Gastrocnemius medialis (tissue), 4 donors: ENCODE data around the gene SIKE1. TPM values are rescaled to one million over a fixed set of nuclear protein-coding genes. Genes with fewer than 3 reads are reported as not detected.
"Not testable (repeated sequence)": the region's sequence is repeated elsewhere in the genome, so short reads cannot be mapped to it uniquely, and the experiment has no call there.

Experiments
- ATAC-seq, 2 donors: fragments of 150-250 bp; one replicate each; pipeline ENCODE4 v1.9.1; 2016
- DNase-seq, 2 donors: peaks; one replicate each; pipeline ENCODE4 v3.0.0-alpha.2; 2019
- H3K27ac ChIP-seq, 4 donors: fragments of 200-600 bp; sonication (generic); 1 replicate in 1 of 4; 2 replicates in 3 of 4; pipeline ENCODE4 v1.5.1; 2016 to 2018; ENCODE audit warnings: mild to moderate bottlenecking in 2 of 4, moderate library complexity in 1 of 4
- H3K27me3 ChIP-seq, 3 donors: fragments of 200-600 bp; sonication (generic) in 2 of 3; 1 replicate in 1 of 3; 2 replicates in 2 of 3; pipeline versions ENCODE4 v1.5.1 to v1.6.0; 2016 to 2019; ENCODE audit warnings: mild to moderate bottlenecking in 1 of 3, moderate library complexity in 1 of 3
- H3K36me3 ChIP-seq, 2 donors: fragments of 200-600 bp; sonication (generic) in 1 of 2; one replicate each; pipeline ENCODE4 v1.5.1; 2017 to 2018
- H3K4me1 ChIP-seq, 2 donors: fragments of 200-600 bp; sonication (generic) in 1 of 2; one replicate each; pipeline ENCODE4 v1.5.1; 2016 to 2017; ENCODE audit warnings: mild to moderate bottlenecking in 2 of 2
- H3K4me3 ChIP-seq, 4 donors: fragments of 200-600 bp; sonication (generic) in 3 of 4; 1 replicate in 1 of 4; 2 replicates in 3 of 4; pipeline ENCODE4 v1.5.1; 2016 to 2019; ENCODE audit warnings: mild to moderate bottlenecking in 2 of 4
- H3K9me3 ChIP-seq, 3 donors: fragments of 200-600 bp; sonication (generic) in 2 of 3; 1 replicate in 1 of 3; 2 replicates in 2 of 3; pipeline ENCODE4 v1.5.1; 2016 to 2019
- CTCF ChIP-seq, 5 experiments: fragments of 450-650 bp in 3 of 5; fragments of 200-600 bp in 2 of 5; sonication (generic) in 2 of 5; IDR thresholded peaks in 4 of 5; conservative IDR thresholded peaks in 1 of 5; 1 replicate in 4 of 5; 2 replicates in 1 of 5; pipeline ENCODE4 v1.5.1; 2016 to 2019; ENCODE audit warnings: antibody characterized with exemption in 5 of 5, mild to moderate bottlenecking in 3 of 5, moderate library complexity in 3 of 5
- POLR2A ChIP-seq, 2 donors: fragments of 450-650 bp; IDR thresholded peaks; one replicate each; pipeline ENCODE4 v1.6.1; 2017; ENCODE audit warnings: antibody characterized with exemption in 2 of 2, mild to moderate bottlenecking in 2 of 2, moderate library complexity in 2 of 2
- in situ Hi-C, 4 donors: fragments of 200-750 bp; cut with MboI; loops; one replicate each; pipeline versions ENCODE4 v1.15.0 to v1.8.0; 2017; ENCODE audit warnings: low sequenced_read_pairs in 4 of 4
- intact Hi-C: fragments of 100-400 bp; cut with DNase I; formaldehyde crosslinking; loops from one replicate; pipeline ENCODE4 v1.15.1; 2023; ENCODE audit warnings: low total_unique reads
- total RNA-seq, 4 donors: library from RNA; depleted of rRNA; stranded (reverse); fragments of >200 nt; gene quantifications; one replicate each; pipeline versions ENCODE4 v1.1.0 to v1.2.3, GENCODE V29; 2016

SIKE1 gene
- total RNA-seq, 4 donors from 2014 or later = 25.7 to 37.8 (median 36.3) TPM

- Histone ChIP-seq H3K27me3 (peaks cover 0 to 4% (median 0%) of the 10 kb centered on the region in 3 donors), H3K4me3 (no peak overlapping the region), H3K27ac (no peak overlapping the region), H3K4me1 (peaks cover 21 to 23% of the 10 kb centered on the region in 2 donors), H3K36me3 (peaks cover 0 to 6% of the 10 kb centered on the region in 2 donors), H3K9me3 (no peaks in the 10 kb centered on the region)
- no peak for DNase-seq
- TF ChIP-seq CTCF (IDR thresholded peaks at IDR 0.05 in 4 of 5, conservative IDR thresholded peaks at IDR 0.05 in 1 of 5) = no peak
- no peak for TF ChIP-seq POLR2A (IDR thresholded peaks at IDR 0.05)
- intact Hi-C loops (loop anchor here (5.0 to 10.0 kb wide), 2 partner anchors 435 to 1708 kb away; partner anchors contain the start of gene LRIG2), in situ Hi-C loops (no loop called here)
- no peak for ATAC-seq
Measured at GRCh38 chr1:114782476-114782875, 2.0 kb upstream of the SIKE1 start.

- H3K27me3 ChIP-seq = no peaks in the 10 kb centered on the region
- intact Hi-C loops (loop anchor here (5.0 to 10.0 kb wide), 2 partner anchors 432 to 1705 kb away; partner anchors contain the start of gene LRIG2), in situ Hi-C loops (no loop called here)
- TF ChIP-seq POLR2A (IDR thresholded peaks at IDR 0.05) (no peak), CTCF (IDR thresholded peaks at IDR 0.05 in 4 of 5, conservative IDR thresholded peaks at IDR 0.05 in 1 of 5) (no peak)
- peaks cover 21 to 25% of the 10 kb centered on the region in 2 donors for H3K4me1 ChIP-seq
- H3K36me3 ChIP-seq = peaks cover 0 to 25% of the 10 kb centered on the region in 2 donors
- ATAC-seq = peak in 1 of 2 donors; percentile 55
- peak overlapping the region; percentile 92 to 97 (median 94) for H3K27ac ChIP-seq
- no peak for DNase-seq
- H3K4me3 ChIP-seq = peak overlapping the region; percentile 72 to 89 (median 86)
- no peaks in the 10 kb centered on the region for H3K9me3 ChIP-seq
Measured at GRCh38 chr1:114779722-114780121, 763 bp downstream of the SIKE1 start.

GRCh38 chr1:114776726-114777125 lies 3.8 kb downstream of the SIKE1 start:
- in situ Hi-C loops, ATAC-seq, H3K27me3 ChIP-seq, H3K4me3 ChIP-seq, H3K9me3 ChIP-seq, DNase-seq, intact Hi-C loops: not testable (repeated sequence)
- peak overlapping the region in 1 of 4 donors; percentile 92 for H3K27ac ChIP-seq
- peaks cover 21 to 25% of the 10 kb centered on the region in 2 donors for H3K4me1 ChIP-seq
- H3K36me3 ChIP-seq = peaks cover 0 to 55% of the 10 kb centered on the region in 2 donors

GRCh38 chr1:114771992-114772391 lies 8.5 kb downstream of the SIKE1 start:
- H3K27ac ChIP-seq = no peak overlapping the region
- in situ Hi-C loops (loop anchor here in 1 of 4 donors (25.0 kb wide), 1 partner anchor 185 kb away; the partner anchor contains the start of gene BCAS2), intact Hi-C loops (no loop called here)
- no peak overlapping the region for H3K4me3 ChIP-seq
- ATAC-seq (no peak), DNase-seq (no peak)
- H3K9me3 ChIP-seq = no peaks in the 10 kb centered on the region
- no peaks in the 10 kb centered on the region for H3K27me3 ChIP-seq
- H3K4me1 ChIP-seq = no peaks in the 10 kb centered on the region
- H3K36me3 ChIP-seq = peaks cover 0 to 75% of the 10 kb centered on the region in 2 donors
- TF ChIP-seq CTCF (IDR thresholded peaks at IDR 0.05 in 4 of 5, conservative IDR thresholded peaks at IDR 0.05 in 1 of 5) = no peak
- TF ChIP-seq POLR2A (IDR thresholded peaks at IDR 0.05) = no peak

- in situ Hi-C loops = loop anchor here in 1 of 4 donors (25.0 kb wide), 1 partner anchor 184 kb away; the partner anchor contains the start of gene BCAS2
- Histone ChIP-seq H3K36me3 (peaks cover 0 to 69% of the 10 kb centered on the region in 2 donors), H3K9me3 (no peaks in the 10 kb centered on the region), H3K4me1 (no peaks in the 10 kb centered on the region), H3K27me3 (no peaks in the 10 kb centered on the region), H3K27ac (no peak overlapping the region), H3K4me3 (no peak overlapping the region)
- intact Hi-C loops = no loop called here
- ATAC-seq (no peak), DNase-seq (no peak)
- no peak for TF ChIP-seq CTCF (IDR thresholded peaks at IDR 0.05 in 4 of 5, conservative IDR thresholded peaks at IDR 0.05 in 1 of 5)
- no peak for TF ChIP-seq POLR2A (IDR thresholded peaks at IDR 0.05)
Measured at GRCh38 chr1:114770989-114771388, 9.5 kb downstream of the SIKE1 start.
